ENCODE data around the gene TBX10.

- TF ChIP-seq CTCF (IDR thresholded peaks at IDR 0.05) (no peak), POLR2A (IDR thresholded peaks at IDR 0.05) (no peak)
Measured at GRCh38 chr11:67615728-67616430, 23.7 kb downstream of the TBX10 start.
